T-cell (primary cell): ENCODE measurements around the gene NECTIN1. TPM values are rescaled to one million over a fixed set of nuclear protein-coding genes. Genes with fewer than 3 reads are reported as not detected.

ENCODE experiments used
- ATAC-seq, 4 experiments: fragments of 200-7000 bp in 3 of 4; fragments of 150-1000 bp in 1 of 4; cut with Tn5 transposase; replicated peaks in 1 of 4; 1 replicate in 3 of 4; 2 replicates in 1 of 4; pipeline ENCODE4 v1.10.0; 2021; ENCODE audit warnings: moderate library complexity in 3 of 4, mild to moderate bottlenecking in 2 of 4, moderate number of reproducible peaks in 1 of 4
- CTCF ChIA-PET, 2 donors: fragments of 300-600 bp; sonication (Branson Sonifier 250); formaldehyde crosslinking; loops; one replicate each; lab custom pipeline; 2022; ENCODE audit warnings: antibody characterized with exemption in 2 of 2; lab: Charles Lee
- POLR2A ChIA-PET, 2 donors: fragments of 300-600 bp; sonication (Branson Sonifier 250); formaldehyde crosslinking; loops; one replicate each; lab custom pipeline; 2022; ENCODE audit warnings: antibody characterized with exemption in 2 of 2; lab: Charles Lee
- DNase-seq, 35 experiments: peaks; one replicate each; pipeline versions ENCODE4 v3.0.0 to v3.0.0-alpha.2; 2013 to 2023
- H3K27ac ChIP-seq: one replicate; pipeline ENCODE4 v1.5.1; 2013; ENCODE audit warnings: low read length
- H3K27me3 ChIP-seq, 2 experiments: replicated peaks in 1 of 2; 1 replicate in 1 of 2; 2 replicates in 1 of 2; pipeline versions ENCODE4 v1.6.1 to v1.7.0; 2013; ENCODE audit warnings: low read length in 1 of 2, mixed read lengths in 1 of 2; ENCODE audit not compliant: control insufficient read depth in 2 of 2, insufficient read depth in 2 of 2; ENCODE audit errors: extremely low read depth in 1 of 2
- H3K36me3 ChIP-seq, 2 donors: 1 replicate in 1 of 2; 2 replicates in 1 of 2; pipeline versions ENCODE4 v1.6.1 to v1.7.0; 2013; ENCODE audit warnings: low read length in 1 of 2; ENCODE audit not compliant: control insufficient read depth in 2 of 2, insufficient read depth in 1 of 2; ENCODE audit errors: extremely low read depth in 1 of 2
- H3K4me1 ChIP-seq, 2 experiments: 1 replicate in 1 of 2; 2 replicates in 1 of 2; pipeline versions ENCODE4 v1.6.1 to v1.7.0; 2013; ENCODE audit warnings: low read length in 2 of 2, mixed read lengths in 1 of 2; ENCODE audit not compliant: insufficient read depth in 2 of 2, control insufficient read depth in 1 of 2; ENCODE audit errors: extremely low read depth in 1 of 2
- H3K4me3 ChIP-seq, 2 donors: 1 replicate in 1 of 2; 2 replicates in 1 of 2; pipeline versions ENCODE4 v1.5.1 to v1.7.0; 2013; ENCODE audit warnings: mild to moderate bottlenecking in 2 of 2, low read length in 1 of 2, moderate library complexity in 1 of 2; ENCODE audit not compliant: control insufficient read depth in 1 of 2; ENCODE audit errors: extremely low read depth in 1 of 2
- H3K9me3 ChIP-seq: 2 replicates; pipeline ENCODE4 v1.7.0; 2013
- H3K27ac Mint-ChIP-seq, 2 donors: one replicate each; pipeline ENCODE4 v1.8.0; 2020 to 2021; ENCODE audit warnings: mild to moderate bottlenecking in 2 of 2, mixed read lengths in 2 of 2
- H3K27me3 Mint-ChIP-seq, 2 donors: one replicate each; pipeline ENCODE4 v1.8.0; 2021 to 2022; ENCODE audit warnings: mixed read lengths in 2 of 2
- H3K36me3 Mint-ChIP-seq: one replicate; pipeline ENCODE4 v1.8.0; 2021; ENCODE audit warnings: mixed read lengths
- H3K4me1 Mint-ChIP-seq, 3 donors: one replicate each; pipeline ENCODE4 v1.8.0; 2020 to 2022; ENCODE audit warnings: mixed read lengths in 3 of 3, mild to moderate bottlenecking in 1 of 3
- H3K4me3 Mint-ChIP-seq, 3 donors: one replicate each; pipeline ENCODE4 v1.8.0; 2020 to 2022; ENCODE audit warnings: mild to moderate bottlenecking in 3 of 3, mixed read lengths in 3 of 3, moderate library complexity in 3 of 3
- H3K9me3 Mint-ChIP-seq, 3 donors: one replicate each; pipeline ENCODE4 v1.8.0; 2020 to 2022; ENCODE audit warnings: mixed read lengths in 3 of 3
- WGBS: methylation state at CpG from one replicate; pipeline ENCODE4 v1.1.5; 2013; ENCODE audit warnings: missing lambda C conversion rate; ENCODE audit not compliant: insufficient coverage; 5-methylcytosine and 5-hydroxymethylcytosine counted together
- total RNA-seq, 35 experiments: library from RNA in 6 of 35; stranded (reverse) in 6 of 35; fragments of 120-200 nt in 1 of 35; gene quantifications; one replicate each; pipeline versions ENCODE4 v1.2.1 to v1.2.4 and lab custom pipeline; 2013 to 2026

The NECTIN1 gene
- total RNA-seq, 5 donors from 2014 or later (not counting 1 experiment from before 2014, with no cell fraction given), result 1.8 to 3.5 (median 3.1) TPM

GRCh38 chr11:119617340-119617713, 111.7 kb downstream of the NECTIN1 start:
- H3K36me3 ChIP-seq, result no peaks in the 10 kb centered on the region
- H3K4me3 ChIP-seq, result no peak overlapping the region
- Mint-ChIP-seq H3K36me3 (no peaks in the 10 kb centered on the region), H3K4me3 (no peak overlapping the region), H3K27me3 (peaks cover 0 to 20% of the 10 kb centered on the region in 2 donors), H3K4me1 (peaks cover 0 to 7% (median 4%) of the 10 kb centered on the region in 3 donors), H3K9me3 (no peaks in the 10 kb centered on the region), H3K27ac (no peak overlapping the region)
- no peak for DNase-seq
- H3K9me3 ChIP-seq, result no peaks in the 10 kb centered on the region
- H3K27me3 ChIP-seq, result peaks cover 0 to 10% of the 10 kb centered on the region in 2 experiments
- peaks cover 0 to 3% of the 10 kb centered on the region in 2 experiments for H3K4me1 ChIP-seq
- ChIA-PET POLR2A (no interaction called here), CTCF (no interaction called here)
- no peak overlapping the region for H3K27ac ChIP-seq
- no peak for ATAC-seq
- 87% methylated on average over 13 of the region's 13 CpGs for WGBS

GRCh38 chr11:119616586-119617339, 112.2 kb downstream of the NECTIN1 start:
- ATAC-seq, result no peak
- Histone ChIP-seq H3K27me3 (peaks cover 0 to 6% of the 10 kb centered on the region in 2 experiments), H3K36me3 (no peaks in the 10 kb centered on the region), H3K9me3 (no peaks in the 10 kb centered on the region), H3K4me1 (peaks cover 0 to 3% of the 10 kb centered on the region in 2 experiments), H3K4me3 (no peak overlapping the region), H3K27ac (no peak overlapping the region)
- Mint-ChIP-seq H3K4me1 (peaks cover 0 to 7% (median 4%) of the 10 kb centered on the region in 3 donors), H3K36me3 (no peaks in the 10 kb centered on the region), H3K27ac (no peak overlapping the region), H3K27me3 (peaks cover 3 to 17% of the 10 kb centered on the region in 2 donors), H3K9me3 (no peaks in the 10 kb centered on the region), H3K4me3 (no peak overlapping the region)
- DNase-seq, result no peak
- POLR2A ChIA-PET, result no interaction called here
- 80% methylated on average over 8 of the region's 9 CpGs for WGBS
- CTCF ChIA-PET, result no interaction called here

GRCh38 chr11:119615882-119616196, 113.2 kb downstream of the NECTIN1 start:
- no peak for ATAC-seq
- peaks cover 6 to 17% of the 10 kb centered on the region in 2 donors for H3K27me3 Mint-ChIP-seq
- Histone ChIP-seq H3K36me3 (no peaks in the 10 kb centered on the region), H3K4me3 (no peak overlapping the region), H3K27ac (no peak overlapping the region), H3K27me3 (peaks cover 0 to 2% of the 10 kb centered on the region in 2 experiments), H3K9me3 (no peaks in the 10 kb centered on the region), H3K4me1 (peaks cover 0 to 3% of the 10 kb centered on the region in 2 experiments)
- POLR2A ChIA-PET, result no interaction called here
- CTCF ChIA-PET, result no interaction called here
- no peaks in the 10 kb centered on the region for H3K36me3 Mint-ChIP-seq
- H3K4me3 Mint-ChIP-seq, result no peak overlapping the region
- peak overlapping the region; percentile 46 to 48 for H3K27ac Mint-ChIP-seq
- H3K9me3 Mint-ChIP-seq, result no peaks in the 10 kb centered on the region
- peaks cover 0 to 7% (median 4%) of the 10 kb centered on the region in 3 donors for H3K4me1 Mint-ChIP-seq
- DNase-seq, result no peak

- Histone ChIP-seq H3K9me3 (no peaks in the 10 kb centered on the region), H3K4me3 (no peak overlapping the region), H3K27me3 (peaks cover 0 to 2% of the 10 kb centered on the region in 2 experiments), H3K27ac (no peak overlapping the region), H3K4me1 (peaks cover 0 to 3% of the 10 kb centered on the region in 2 experiments), H3K36me3 (no peaks in the 10 kb centered on the region)
- peaks cover 6 to 17% of the 10 kb centered on the region in 2 donors for H3K27me3 Mint-ChIP-seq
- ChIA-PET CTCF (interaction anchor here in 1 of 2 donors (0.6 kb wide), 1 partner anchor 15 kb away, joined by 3 read pairs; no protein-coding TSS in a partner anchor), POLR2A (no interaction called here)
- no peak overlapping the region for H3K4me3 Mint-ChIP-seq
- H3K27ac Mint-ChIP-seq, result peak overlapping the region; percentile 46 to 48
- peaks cover 0 to 7% (median 4%) of the 10 kb centered on the region in 3 donors for H3K4me1 Mint-ChIP-seq
- no peaks in the 10 kb centered on the region for H3K9me3 Mint-ChIP-seq
- ATAC-seq, result peak in 2 of 4 experiments; percentile 43 to 45
- no peaks in the 10 kb centered on the region for H3K36me3 Mint-ChIP-seq
- WGBS, result 89% methylated on average over 5 of the region's 9 CpGs
- no peak for DNase-seq
Measured at GRCh38 chr11:119615003-119615881, 113.8 kb downstream of the NECTIN1 start.

GRCh38 chr11:119614222-119615002, 114.6 kb downstream of the NECTIN1 start:
- H3K27ac Mint-ChIP-seq, result no peak overlapping the region
- peaks cover 0 to 7% (median 4%) of the 10 kb centered on the region in 3 donors for H3K4me1 Mint-ChIP-seq
- no peaks in the 10 kb centered on the region for H3K36me3 Mint-ChIP-seq
- H3K4me3 ChIP-seq, result no peak overlapping the region
- no peak overlapping the region for H3K27ac ChIP-seq
- ChIA-PET CTCF (no interaction called here), POLR2A (no interaction called here)
- peaks cover 0 to 2% of the 10 kb centered on the region in 2 experiments for H3K27me3 ChIP-seq
- no peak for DNase-seq
- H3K4me1 ChIP-seq, result peaks cover 0 to 3% of the 10 kb centered on the region in 2 experiments
- H3K9me3 Mint-ChIP-seq, result no peaks in the 10 kb centered on the region
- no peaks in the 10 kb centered on the region for H3K36me3 ChIP-seq
- H3K9me3 ChIP-seq, result no peaks in the 10 kb centered on the region
- no peak for ATAC-seq
- H3K4me3 Mint-ChIP-seq, result no peak overlapping the region
- 88% methylated on average over 4 of the region's 6 CpGs for WGBS
- peaks cover 6 to 11% of the 10 kb centered on the region in 2 donors for H3K27me3 Mint-ChIP-seq

GRCh38 chr11:119612814-119613213, 116.2 kb downstream of the NECTIN1 start:
- H3K27ac Mint-ChIP-seq, result no peak overlapping the region
- H3K4me1 Mint-ChIP-seq, result peaks cover 0 to 7% (median 4%) of the 10 kb centered on the region in 3 donors
- DNase-seq (no peak), ATAC-seq (no peak)
- Histone ChIP-seq H3K36me3 (no peaks in the 10 kb centered on the region), H3K27ac (no peak overlapping the region), H3K4me1 (peaks cover 0 to 3% of the 10 kb centered on the region in 2 experiments), H3K27me3 (peaks cover 0 to 6% of the 10 kb centered on the region in 2 experiments), H3K4me3 (no peak overlapping the region), H3K9me3 (no peaks in the 10 kb centered on the region)
- ChIA-PET CTCF (no interaction called here), POLR2A (no interaction called here)
- no peaks in the 10 kb centered on the region for H3K9me3 Mint-ChIP-seq
- no peak overlapping the region for H3K4me3 Mint-ChIP-seq
- no peaks in the 10 kb centered on the region for H3K36me3 Mint-ChIP-seq
- peaks cover 8 to 11% of the 10 kb centered on the region in 2 donors for H3K27me3 Mint-ChIP-seq
- 80% methylated on average over 4 of the region's 6 CpGs for WGBS
